ENCODE measurements around the gene ATF4.

ATF4 gene

GRCh38 chr22:39475902-39476301 lies 44.5 kb upstream of the ATF4 start:
- peaks cover 0 to 6% of the 10 kb centered on the region in 2 experiments; a peak in 1 of 3 replicates for H3K36me3 ChIP-seq (ENCODE audit: control insufficient read depth in 2 of 2, insufficient read depth in 1 of 2, low read length in 2 of 2)
- no peak overlapping the region for H3K27ac ChIP-seq (ENCODE audit: extremely low read depth, low read depth, low read length)
- H3K4me1 ChIP-seq (ENCODE audit: control insufficient read depth, insufficient read depth, low read length): peaks cover 2% of the 10 kb centered on the region; the same call in 1 of the 2 replicates
- H3K4me3 ChIP-seq (ENCODE audit: low read depth, low read length): no peak overlapping the region
- POLR2A ChIA-PET: interaction anchor here (1.1 kb wide), 1 partner anchor 44 kb away, joined by 5 read pairs; the partner anchor contains the start of gene ATF4
- CTCF ChIA-PET: interaction anchor here (0.6 to 0.9 kb wide), 2 partner anchors 20 to 21 kb away, joined by 3 read pairs; no protein-coding TSS in a partner anchor
- TF ChIP-seq ZNF23 (tag by site-specific recombination; IDR thresholded peaks at IDR 0.05; ENCODE audit: borderline replicate concordance) (no peak), ZNF747 (tag by site-specific recombination; IDR thresholded peaks at IDR 0.05) (no peak), ZSCAN16 (tag by site-specific recombination; IDR thresholded peaks at IDR 0.05) (no peak), ZNF155 (tag by site-specific recombination; IDR thresholded peaks at IDR 0.05) (no peak), SALL2 (tag by site-specific recombination; IDR thresholded peaks at IDR 0.05; ENCODE audit: borderline replicate concordance) (no peak)
- TF ChIP-seq, protein P1, sequence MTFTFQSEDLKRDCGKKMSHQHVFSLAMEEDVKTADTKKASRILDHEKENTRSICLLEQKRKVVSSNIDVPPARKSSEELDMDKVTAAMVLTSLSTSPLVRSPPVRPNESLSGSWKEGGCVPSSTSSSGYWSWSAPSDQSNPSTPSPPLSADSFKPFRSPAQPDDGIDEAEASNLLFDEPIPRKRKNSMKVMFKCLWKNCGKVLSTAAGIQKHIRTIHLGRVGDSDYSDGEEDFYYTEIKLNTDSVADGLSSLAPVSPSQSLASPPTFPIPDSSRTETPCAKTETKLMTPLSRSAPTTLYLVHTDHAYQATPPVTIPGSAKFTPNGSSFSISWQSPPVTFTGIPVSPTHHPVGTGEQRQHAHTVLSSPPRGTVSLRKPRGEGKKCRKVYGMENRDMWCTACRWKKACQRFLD (tag by site-specific recombination; IDR thresholded peaks at IDR 0.05): no peak
- H3K9me3 ChIP-seq (ENCODE audit: control insufficient read depth, insufficient read depth, low read depth, low read length): no peaks in the 10 kb centered on the region

DNA sequence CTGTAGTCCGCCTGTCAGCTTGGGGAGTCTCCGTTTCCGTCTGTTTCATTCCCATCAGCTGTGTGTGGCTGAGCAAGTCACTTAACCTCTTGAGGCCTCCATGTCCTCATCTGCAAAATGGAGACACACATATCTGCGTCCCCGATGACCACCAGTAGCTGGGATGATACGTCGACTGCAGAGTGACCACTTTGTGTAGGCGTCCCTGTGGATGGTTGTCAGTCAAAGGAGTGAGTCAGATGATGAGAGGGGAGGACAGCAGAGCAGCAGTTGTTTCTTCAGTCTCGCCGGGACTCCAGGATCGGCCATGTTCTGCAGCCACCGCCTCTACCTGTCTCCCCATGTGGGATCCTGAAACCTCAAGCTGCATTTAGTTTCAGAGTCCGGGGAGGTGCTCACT lies 43.7 kb upstream of the ATF4 start:
- CTCF ChIA-PET: interaction anchor here (0.8 to 1.0 kb wide), 2 partner anchors 20 to 134 kb away, joined by 3 read pairs; no protein-coding TSS in a partner anchor
- TF ChIP-seq ZNF776 (tag by site-specific recombination; IDR thresholded peaks at IDR 0.05; ENCODE audit: borderline replicate concordance) (no peak), ZNF362 (tag by site-specific recombination; IDR thresholded peaks at IDR 0.05) (no peak), GLIS1 (tag by site-specific recombination; IDR thresholded peaks at IDR 0.05) (no peak), ZNF610 (tag by site-specific recombination; IDR thresholded peaks at IDR 0.05; ENCODE audit: borderline replicate concordance) (no peak), ZNF48 (tag by site-specific recombination; IDR thresholded peaks at IDR 0.05) (no peak), ZNF701 (tag by site-specific recombination; IDR thresholded peaks at IDR 0.05) (no peak)
- H3K27ac ChIP-seq (ENCODE audit: extremely low read depth, low read depth, low read length): no peak overlapping the region
- no peaks in the 10 kb centered on the region for H3K9me3 ChIP-seq (ENCODE audit: control insufficient read depth, insufficient read depth, low read depth, low read length)
- POLR2A ChIA-PET: no interaction called here
- peaks cover 0 to 6% of the 10 kb centered on the region in 2 experiments; a peak in 1 of 3 replicates for H3K36me3 ChIP-seq (ENCODE audit: control insufficient read depth in 2 of 2, insufficient read depth in 1 of 2, low read length in 2 of 2)
- no peak overlapping the region for H3K4me3 ChIP-seq (ENCODE audit: low read depth, low read length)
- H3K4me1 ChIP-seq (ENCODE audit: control insufficient read depth, insufficient read depth, low read length): peaks cover 2% of the 10 kb centered on the region; the same call in 1 of the 2 replicates

DNA sequence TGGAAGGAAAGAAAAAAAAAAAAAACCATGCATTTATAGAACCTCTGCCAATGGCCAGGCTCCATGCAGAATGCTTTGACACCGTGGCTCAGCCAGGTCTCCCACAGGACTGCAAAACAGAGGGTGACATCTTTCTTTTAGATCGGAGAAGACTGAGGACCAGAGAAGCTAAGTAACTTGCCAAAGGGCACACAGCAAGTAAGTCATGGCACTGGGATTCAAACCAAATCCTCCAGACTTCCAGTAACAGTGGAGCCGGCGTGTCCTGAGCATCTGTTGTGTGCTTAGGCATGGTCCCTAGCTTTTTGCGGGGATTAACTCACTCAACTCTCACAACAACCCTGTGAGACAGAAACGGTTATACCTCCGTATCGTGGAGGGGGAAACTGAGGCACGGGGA lies 42.8 kb upstream of the ATF4 start:
- H3K27ac ChIP-seq (ENCODE audit: extremely low read depth, low read depth, low read length): no peak overlapping the region
- H3K36me3 ChIP-seq (ENCODE audit: control insufficient read depth in 2 of 2, insufficient read depth in 1 of 2, low read length in 2 of 2): peaks cover 0 to 6% of the 10 kb centered on the region in 2 experiments; a peak in 1 of 3 replicates
- H3K4me1 ChIP-seq (ENCODE audit: control insufficient read depth, insufficient read depth, low read length): no peaks in the 10 kb centered on the region
- ChIA-PET CTCF (interaction anchor here (0.6 to 3.3 kb wide), 4 partner anchors 12 to 52 kb away, joined by 3 to 17 read pairs (median 4); no protein-coding TSS in a partner anchor), POLR2A (no interaction called here)
- no peaks in the 10 kb centered on the region for H3K9me3 ChIP-seq (ENCODE audit: control insufficient read depth, insufficient read depth, low read depth, low read length)
- H3K4me3 ChIP-seq (ENCODE audit: low read depth, low read length): no peak overlapping the region
- TF ChIP-seq ZNF596 (tag by site-specific recombination; IDR thresholded peaks at IDR 0.05) (no peak), ZBTB48 (tag by site-specific recombination; IDR thresholded peaks at IDR 0.05) (no peak), ZNF768 (tag by site-specific recombination; IDR thresholded peaks at IDR 0.05) (peak; percentile 81; the same call in 1 of the 2 replicates)

DNA sequence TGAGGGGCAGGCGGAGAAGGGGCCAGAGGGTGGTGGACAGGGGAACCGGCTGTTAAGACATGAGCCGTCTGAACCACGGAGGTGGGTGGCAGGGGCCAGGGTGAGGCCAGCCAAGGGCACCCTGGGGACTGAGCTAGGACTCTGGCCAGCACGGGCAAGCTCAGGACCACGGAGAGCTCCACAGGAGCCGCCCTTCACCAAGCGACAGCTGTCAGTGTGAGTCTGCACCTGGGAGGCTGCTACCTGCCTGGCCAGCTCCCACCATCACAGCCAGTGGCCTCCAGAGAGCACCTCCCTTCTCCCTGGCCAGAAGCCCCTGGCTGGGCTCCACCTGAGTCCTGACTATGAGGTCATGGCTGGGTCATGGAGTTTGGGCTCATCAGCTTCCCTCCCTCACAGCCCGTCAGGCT lies 41.9 kb upstream of the ATF4 start:
- H3K27ac ChIP-seq (ENCODE audit: extremely low read depth, low read depth, low read length): no peak overlapping the region
- H3K4me3 ChIP-seq (ENCODE audit: low read depth, low read length): no peak overlapping the region
- POLR2A ChIA-PET: interaction anchor here (0.8 to 1.3 kb wide), 2 partner anchors 12 to 24 kb away, joined by 3 to 4 read pairs; partner anchors contain the start of gene MIEF1
- H3K36me3 ChIP-seq (ENCODE audit: control insufficient read depth in 2 of 2, insufficient read depth in 1 of 2, low read length in 2 of 2): peaks cover 0 to 6% of the 10 kb centered on the region in 2 experiments; a peak in 1 of 3 replicates
- no peaks in the 10 kb centered on the region for H3K4me1 ChIP-seq (ENCODE audit: control insufficient read depth, insufficient read depth, low read length)
- CTCF ChIA-PET: interaction anchor here (0.6 to 3.3 kb wide), 6 partner anchors 15 to 343 kb away, joined by 4 to 17 read pairs (median 4); no protein-coding TSS in a partner anchor
- no peaks in the 10 kb centered on the region for H3K9me3 ChIP-seq (ENCODE audit: control insufficient read depth, insufficient read depth, low read depth, low read length)
- TF ChIP-seq ATF2 (tag by site-specific recombination; IDR thresholded peaks at IDR 0.05; ENCODE audit: low read depth) (no peak), ZBTB10 (tag by site-specific recombination; IDR thresholded peaks at IDR 0.05) (no peak), TRIM28 (IDR thresholded peaks at IDR 0.05; ENCODE audit: borderline replicate concordance, low read length) (no peak), ZIC2 (tag by site-specific recombination; IDR thresholded peaks at IDR 0.05) (peak; percentile 64)
- TF ChIP-seq, protein P2, sequence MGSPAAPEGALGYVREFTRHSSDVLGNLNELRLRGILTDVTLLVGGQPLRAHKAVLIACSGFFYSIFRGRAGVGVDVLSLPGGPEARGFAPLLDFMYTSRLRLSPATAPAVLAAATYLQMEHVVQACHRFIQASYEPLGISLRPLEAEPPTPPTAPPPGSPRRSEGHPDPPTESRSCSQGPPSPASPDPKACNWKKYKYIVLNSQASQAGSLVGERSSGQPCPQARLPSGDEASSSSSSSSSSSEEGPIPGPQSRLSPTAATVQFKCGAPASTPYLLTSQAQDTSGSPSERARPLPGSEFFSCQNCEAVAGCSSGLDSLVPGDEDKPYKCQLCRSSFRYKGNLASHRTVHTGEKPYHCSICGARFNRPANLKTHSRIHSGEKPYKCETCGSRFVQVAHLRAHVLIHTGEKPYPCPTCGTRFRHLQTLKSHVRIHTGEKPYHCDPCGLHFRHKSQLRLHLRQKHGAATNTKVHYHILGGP (tag by site-specific recombination; IDR thresholded peaks at IDR 0.05): no peak
